GM08714 (cell line): ENCODE data around the gene C12orf54.
"Not testable (repeated sequence)": the region's sequence is repeated elsewhere in the genome, so short reads cannot be mapped to it uniquely, and the experiment has no call there.

Experiments
- H3K4me3 ChIP-seq: fragments of 200-500 bp; sonication (Bioruptor generic); 2 replicates; pipeline ENCODE4 v1.5.1; 2014; ENCODE audit warnings: mild to moderate bottlenecking, low read length, inconsistent platforms
- ZNF274 ChIP-seq: IDR thresholded peaks from 2 replicates; pipeline ENCODE4 v1.6.1; 2012; ENCODE audit warnings: mild to moderate bottlenecking, low read depth, low read length

Gene C12orf54

DNA sequence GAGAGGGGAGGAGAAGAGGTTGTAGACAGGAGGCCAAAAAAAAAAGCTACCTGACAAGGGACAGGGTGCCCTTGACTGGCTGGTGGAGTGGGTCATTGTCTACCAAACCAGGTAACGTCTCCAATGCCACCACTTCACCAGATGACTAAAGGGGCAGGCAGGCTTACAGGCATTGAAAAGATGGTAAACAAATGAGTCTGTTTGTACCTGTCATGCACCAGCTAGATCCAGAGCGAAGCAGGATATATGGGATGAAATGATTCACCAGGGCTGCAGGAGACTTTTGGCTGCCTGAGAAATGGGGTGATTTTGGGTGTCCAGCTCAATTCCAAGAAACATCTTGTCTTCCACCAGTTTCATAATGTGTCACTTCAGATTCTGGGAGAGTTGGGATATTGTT is 4.0 kb downstream of the C12orf54 start:
- no peak for TF ChIP-seq ZNF274
- H3K4me3 ChIP-seq, result no peak overlapping the region

DNA sequence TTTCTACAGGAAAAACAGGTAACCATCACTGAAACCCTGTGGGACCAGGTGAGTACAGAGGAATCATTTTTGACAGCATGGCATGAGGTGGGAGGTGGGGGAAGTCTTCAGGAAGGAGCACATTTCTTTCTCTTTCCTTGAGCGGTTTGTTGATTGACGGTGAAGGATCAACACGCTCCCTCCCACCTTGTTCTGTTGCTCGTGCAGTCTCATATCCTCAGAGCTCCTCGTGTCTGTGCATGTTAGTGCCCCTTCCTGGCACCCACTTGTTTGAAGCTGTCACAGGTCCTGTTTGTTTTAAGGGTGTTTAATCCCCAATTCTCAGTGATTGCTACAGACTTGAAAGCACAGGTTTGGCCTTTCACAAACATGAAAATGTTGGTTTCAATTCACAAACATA is 4.4 kb downstream of the C12orf54 start:
- no peak for TF ChIP-seq ZNF274
- H3K4me3 ChIP-seq, result no peak overlapping the region

DNA sequence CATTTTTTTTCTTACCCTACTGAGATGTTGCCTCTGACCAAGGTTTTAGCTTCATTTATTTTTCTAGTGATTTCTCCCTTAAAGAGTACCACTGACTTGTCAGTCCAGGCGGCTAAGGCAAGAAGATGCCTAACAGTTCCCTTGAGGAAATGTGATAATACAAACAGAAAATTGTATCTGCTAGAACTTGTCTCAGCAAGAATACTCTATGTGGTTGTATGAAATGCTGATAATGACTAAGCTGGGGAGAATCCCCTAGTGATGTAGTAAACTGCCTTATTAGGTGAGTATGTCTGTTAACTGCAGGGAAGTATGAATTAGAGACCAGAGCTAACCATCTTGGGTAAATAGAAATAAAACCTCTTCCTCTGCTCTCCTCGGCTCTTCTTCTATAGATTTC is 6.7 kb downstream of the C12orf54 start:
- TF ChIP-seq ZNF274, result no peak
- H3K4me3 ChIP-seq, result no peak overlapping the region

DNA sequence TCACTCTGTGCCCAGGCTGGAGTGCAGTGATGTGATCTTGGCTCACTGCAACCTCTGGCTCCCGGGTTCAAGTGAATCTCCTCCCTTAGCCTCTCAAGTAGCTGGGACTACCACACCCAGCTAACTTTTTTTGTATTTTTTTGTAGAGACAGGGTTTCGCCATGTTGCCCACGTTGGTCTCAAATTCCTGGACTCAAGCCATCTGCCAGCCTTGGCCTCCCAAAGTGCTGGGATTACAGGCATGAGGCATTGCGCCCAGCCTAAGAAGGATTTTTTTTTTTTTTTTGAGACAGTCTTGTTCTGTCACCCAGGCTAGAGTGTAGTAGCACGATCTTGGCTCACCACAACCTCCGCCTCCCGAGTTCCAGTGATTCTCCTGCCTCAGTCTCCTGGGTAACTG is 7.2 kb downstream of the C12orf54 start:
- not testable (repeated sequence) for H3K4me3 ChIP-seq

DNA sequence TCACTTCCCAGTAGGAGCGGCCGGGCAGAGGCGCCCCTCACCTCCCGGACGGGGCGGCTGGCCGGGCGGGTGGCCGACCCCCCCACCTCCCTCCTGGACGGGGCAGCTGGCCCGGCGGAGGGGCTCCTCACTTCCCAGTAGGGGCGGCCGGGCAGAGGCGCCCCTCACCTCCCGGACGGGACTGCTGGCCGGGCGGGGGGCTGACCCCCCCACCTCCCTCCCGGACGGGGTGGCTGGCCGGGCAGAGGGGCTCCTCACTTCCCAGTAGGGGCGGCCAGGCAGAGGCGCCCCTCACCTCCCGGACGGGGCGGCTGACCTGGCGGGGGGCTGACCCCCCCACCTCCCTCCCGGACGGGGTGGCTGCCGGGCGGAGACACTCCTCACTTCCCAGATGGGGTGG is 18.0 kb downstream of the C12orf54 start:
- H3K4me3 ChIP-seq, result not testable (repeated sequence)

DNA sequence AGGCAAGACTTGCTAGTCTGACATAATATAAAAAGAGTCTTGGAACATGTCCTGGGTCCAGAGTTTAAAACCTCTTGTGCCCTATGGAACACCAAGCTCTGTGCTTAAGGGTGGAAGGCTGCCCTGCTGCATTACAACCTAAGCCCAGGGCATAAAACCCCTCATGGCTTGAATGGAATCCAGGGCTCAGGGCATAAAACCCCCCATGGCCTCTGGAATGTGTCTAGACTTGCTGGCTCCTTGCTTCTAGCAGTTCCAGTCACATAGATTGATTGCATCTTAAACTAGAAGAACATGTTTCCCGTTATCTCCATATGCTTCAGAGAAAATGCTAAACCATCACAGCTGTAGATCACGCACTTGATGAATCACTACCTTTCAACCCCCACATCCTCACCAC is 24.5 kb downstream of the C12orf54 start:
- H3K4me3 ChIP-seq, result not testable (repeated sequence)

DNA sequence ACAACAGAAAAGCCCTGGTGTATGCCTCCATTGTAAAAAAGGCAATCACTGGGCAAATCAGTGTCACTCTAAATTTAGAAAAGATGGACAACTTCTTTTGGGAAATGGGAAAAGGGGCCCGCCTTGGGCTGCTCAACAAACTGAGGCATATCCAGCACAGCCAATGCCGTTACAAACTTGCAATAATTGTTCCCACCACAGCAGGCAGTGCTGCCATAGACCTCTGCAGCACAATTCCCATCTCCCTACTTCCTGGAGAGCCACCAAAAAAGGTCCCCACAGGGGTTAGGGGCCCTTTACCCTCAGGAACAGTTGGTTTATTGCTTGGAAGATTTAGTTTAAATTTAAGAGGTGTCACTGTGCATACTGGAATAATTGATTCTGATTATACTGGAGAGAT is 26.7 kb downstream of the C12orf54 start:
- H3K4me3 ChIP-seq, result no peak overlapping the region
- TF ChIP-seq ZNF274, result no peak

DNA sequence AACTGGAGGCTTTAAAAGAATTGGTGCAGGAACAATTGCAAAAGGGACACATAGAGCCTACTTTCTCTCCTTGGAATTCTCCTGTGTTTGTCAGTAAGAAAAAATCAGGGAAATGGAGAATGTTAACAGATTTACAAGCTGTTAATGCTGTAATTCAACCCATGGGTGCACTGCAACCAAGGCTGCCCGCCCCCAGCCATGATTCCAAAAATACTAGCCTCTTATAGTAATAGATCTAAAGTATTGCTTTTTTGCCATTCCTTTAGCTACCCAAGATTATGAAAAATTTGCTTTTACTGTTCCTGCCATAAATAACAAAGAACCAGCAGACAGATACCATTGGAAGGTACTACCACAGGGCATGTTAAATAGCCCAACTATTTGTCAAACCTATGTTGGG is 27.8 kb downstream of the C12orf54 start:
- H3K4me3 ChIP-seq, result no peak overlapping the region
- no peak for TF ChIP-seq ZNF274

DNA sequence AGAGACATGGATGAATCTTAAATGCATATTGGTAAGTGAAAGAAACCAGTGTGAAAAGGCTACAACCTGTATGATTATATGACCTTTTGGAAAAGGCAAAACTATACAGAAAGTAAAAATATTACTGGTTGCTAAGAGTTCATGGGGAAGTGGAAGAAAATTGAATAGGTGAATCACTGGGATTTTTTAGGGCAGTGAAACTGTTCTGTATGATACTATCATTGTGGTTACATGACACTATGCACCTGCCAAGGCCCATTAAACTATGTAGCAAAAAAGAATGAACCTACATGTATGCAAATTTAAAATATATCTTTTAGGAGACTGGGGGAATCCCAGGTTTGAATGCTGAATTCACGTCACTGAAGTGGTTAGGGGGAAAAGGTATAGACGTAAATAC is 30.6 kb downstream of the C12orf54 start:
- H3K4me3 ChIP-seq, result no peak overlapping the region
- TF ChIP-seq ZNF274, result no peak

DNA sequence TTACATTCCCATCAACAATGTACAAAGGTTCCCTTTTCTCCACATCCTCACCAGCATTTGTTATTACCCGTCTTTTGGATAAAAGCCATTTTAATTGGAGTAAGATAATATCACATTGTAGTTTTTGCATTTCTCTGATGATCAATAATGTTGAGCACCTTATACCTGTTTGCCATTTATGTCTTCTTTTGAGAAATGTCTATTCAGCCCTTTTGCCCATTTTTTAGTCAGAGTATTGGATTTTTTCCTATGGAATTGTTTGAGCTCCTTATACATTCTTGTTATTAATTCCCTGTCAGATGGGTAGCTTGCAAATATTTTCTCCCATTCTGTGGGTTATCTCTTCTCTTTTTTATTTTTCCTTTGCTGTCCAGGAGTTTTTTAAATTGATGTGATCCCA is 32.4 kb downstream of the C12orf54 start:
- no peak overlapping the region for H3K4me3 ChIP-seq
- TF ChIP-seq ZNF274, result no peak

DNA sequence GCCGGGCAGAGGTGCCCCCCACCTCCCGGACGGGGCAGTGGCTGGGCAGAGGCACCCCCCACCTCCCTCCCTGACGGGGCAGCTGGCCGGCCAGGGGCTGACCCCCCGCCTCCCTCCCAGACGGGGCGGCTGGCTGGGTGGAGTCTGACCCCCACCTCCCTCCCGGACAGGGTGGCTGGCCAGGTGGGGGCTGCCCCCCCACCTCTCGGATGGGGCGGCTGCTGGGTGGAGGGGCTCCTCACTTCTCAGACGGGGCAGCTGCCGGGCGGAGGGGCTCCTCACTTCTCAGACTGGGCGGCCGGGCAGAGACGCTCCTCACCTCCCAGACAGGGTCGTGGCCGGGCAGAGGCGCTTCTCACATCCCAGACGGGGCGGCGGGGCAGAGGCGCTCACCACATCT is 38.1 kb downstream of the C12orf54 start:
- not testable (repeated sequence) for H3K4me3 ChIP-seq

DNA sequence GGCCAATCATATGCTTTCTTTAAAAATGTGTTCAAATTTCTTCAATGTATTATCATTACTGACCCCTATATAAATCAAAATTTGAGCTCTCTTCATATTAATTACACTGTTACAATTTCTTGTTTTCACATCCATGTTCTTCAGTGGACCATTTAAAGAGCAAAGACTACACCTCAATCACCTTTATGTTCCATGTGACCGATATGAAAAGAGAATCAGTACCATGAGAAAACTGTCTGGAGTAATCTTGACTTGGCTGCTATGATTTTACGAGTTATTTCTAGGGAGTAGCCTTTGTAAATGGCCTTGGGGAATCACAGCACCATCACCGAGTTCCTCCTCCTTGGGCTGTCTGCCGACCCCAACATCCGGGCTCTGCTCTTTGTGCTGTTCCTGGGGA is 43.0 kb downstream of the C12orf54 start, which contains the start of gene OR8S1:
TSS of gene OR8S1 (plus strand) at position 301 of the 400 bp plus-strand sequence. CDS start at position 301, 0 bp downstream.
- no peak for TF ChIP-seq ZNF274
- no peak within 1 kb of the TSS for H3K4me3 ChIP-seq

DNA sequence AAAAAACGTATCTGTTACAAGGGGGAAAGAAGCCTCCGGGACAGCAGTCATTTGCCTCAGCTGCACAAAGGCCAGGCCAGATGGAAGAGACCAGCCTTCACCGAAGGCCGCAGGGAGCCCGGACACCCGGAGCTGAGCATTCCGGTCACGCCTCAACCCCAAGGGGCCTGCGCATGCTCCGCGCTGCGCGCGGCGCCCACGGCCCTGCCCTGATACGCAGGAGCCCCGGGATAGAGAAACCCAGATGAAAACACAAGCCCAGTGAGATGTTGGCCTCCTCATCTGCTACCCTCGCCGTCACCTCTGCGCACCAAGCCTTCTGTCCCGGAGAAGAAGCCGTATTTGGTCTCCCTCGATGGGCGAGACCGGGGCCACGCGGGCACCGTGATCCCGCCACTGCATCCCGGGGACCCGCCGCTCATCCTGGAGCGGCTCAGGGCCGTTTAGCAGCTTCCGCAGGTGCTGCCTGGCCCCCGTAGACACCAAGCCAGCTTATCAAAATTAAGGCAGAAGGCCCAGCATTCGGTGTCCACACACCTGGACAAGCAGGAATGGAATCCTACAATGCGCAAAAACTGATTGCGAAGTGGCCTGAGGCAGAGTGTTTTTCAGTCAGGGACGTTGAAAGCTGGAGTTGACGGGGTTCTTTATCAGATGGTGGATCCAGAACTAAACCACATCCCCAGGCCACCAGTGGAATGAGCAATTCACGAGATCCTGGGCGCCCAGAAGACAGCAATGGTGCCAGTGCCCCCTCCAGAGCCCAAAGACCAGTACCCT is 45.8 kb downstream of the C12orf54 start:
- no peak for TF ChIP-seq ZNF274
- no peak overlapping the region for H3K4me3 ChIP-seq

DNA sequence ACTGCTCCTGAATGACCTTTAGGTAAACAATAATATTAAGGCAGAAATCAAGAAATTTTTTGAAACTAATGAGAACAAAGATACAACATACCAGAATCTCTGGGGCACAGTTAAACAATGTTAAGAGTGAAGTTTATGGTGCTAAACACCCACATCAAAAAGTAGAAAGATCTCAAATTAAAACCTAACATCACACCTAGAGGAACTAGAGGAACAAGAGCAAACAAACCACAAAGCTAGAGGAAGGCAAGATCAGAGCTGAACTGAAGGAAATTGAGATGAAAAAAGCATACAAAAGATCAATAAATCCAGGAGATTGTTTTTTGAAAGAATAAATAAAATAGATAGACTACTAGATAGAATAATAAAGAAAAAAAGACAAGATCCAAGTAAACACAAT is 50.3 kb downstream of the C12orf54 start:
- no peak overlapping the region for H3K4me3 ChIP-seq
- TF ChIP-seq ZNF274, result no peak

DNA sequence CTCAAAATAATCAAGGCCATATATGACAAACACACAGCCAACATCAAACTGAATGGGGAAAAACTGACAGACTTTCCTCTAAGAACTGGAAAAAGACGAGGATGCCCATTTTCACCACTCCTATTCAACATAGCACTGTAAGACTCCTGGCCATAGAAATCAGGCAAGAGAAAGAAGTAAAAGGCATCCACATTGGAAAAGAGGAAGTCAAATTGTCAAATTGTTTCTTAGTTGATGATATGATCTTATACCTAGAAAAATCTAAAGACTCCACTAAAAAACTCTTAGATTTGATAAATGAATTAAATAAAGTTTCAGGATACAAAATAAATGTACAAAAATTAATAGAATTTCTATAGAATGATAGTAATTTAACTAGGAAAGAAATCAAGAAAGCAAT is 54.3 kb downstream of the C12orf54 start:
- H3K4me3 ChIP-seq, result no peak overlapping the region
- TF ChIP-seq ZNF274, result no peak

DNA sequence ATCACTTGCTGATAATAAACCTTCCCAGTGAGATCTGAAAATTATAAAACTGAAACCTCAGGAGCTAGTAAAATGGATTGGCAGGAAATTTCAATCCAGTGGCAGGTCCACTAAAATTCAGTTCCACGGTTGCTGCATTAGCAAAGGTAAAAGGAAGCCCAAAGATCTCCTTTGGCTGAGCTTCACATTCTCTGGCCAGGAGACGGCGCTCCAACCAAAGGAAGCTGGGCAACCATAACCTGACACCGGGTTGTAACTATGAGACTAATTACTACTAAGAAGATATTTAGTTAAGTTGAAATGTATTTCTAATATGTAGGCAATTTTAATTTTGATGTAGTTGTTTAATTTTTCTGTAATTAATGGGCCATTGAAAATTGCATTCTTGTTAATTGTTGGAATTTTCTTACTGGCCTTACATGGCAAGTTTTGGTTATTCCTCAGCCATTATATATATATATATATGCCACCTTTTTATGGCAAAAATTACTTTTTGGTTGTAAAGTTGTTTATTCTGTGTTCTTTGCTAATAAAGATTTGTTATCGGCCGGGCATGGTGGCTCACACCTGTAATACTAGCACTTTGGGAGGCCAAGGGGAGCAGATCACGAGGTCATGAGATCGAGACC is 60.1 kb downstream of the C12orf54 start:
- no peak for TF ChIP-seq ZNF274
- no peak overlapping the region for H3K4me3 ChIP-seq
